Muscle layer of duodenum (tissue), 2 donors: Measurements from ENCODE around the gene PLK2.

Experiments used
- H3K27ac ChIP-seq: one replicate; pipeline ENCODE4 v1.7.0; 2013; ENCODE audit warnings: mild to moderate bottlenecking, low read length
- H3K27me3 ChIP-seq: one replicate; pipeline ENCODE4 v1.7.0; 2013; ENCODE audit warnings: low read depth, mild to moderate bottlenecking, control low read depth, low read length
- H3K36me3 ChIP-seq, 2 donors: one replicate each; pipeline ENCODE4 v1.7.0; 2013; ENCODE audit warnings: low read length in 2 of 2, control low read depth in 1 of 2, mild to moderate bottlenecking in 1 of 2; ENCODE audit not compliant: insufficient read depth in 2 of 2, control insufficient read depth in 1 of 2
- H3K4me1 ChIP-seq, 2 donors: one replicate each; pipeline ENCODE4 v1.7.0; 2013; ENCODE audit warnings: low read length in 2 of 2, mild to moderate bottlenecking in 2 of 2, control low read depth in 1 of 2, moderate library complexity in 1 of 2; ENCODE audit not compliant: insufficient read depth in 2 of 2, control insufficient read depth in 1 of 2
- H3K4me3 ChIP-seq, 2 donors: one replicate each; pipeline ENCODE4 v1.7.0; 2013; ENCODE audit warnings: low read length in 2 of 2, low read depth in 1 of 2, mild to moderate bottlenecking in 1 of 2
- H3K9me3 ChIP-seq, 2 donors: one replicate each; pipeline ENCODE4 v1.7.0; 2013; ENCODE audit warnings: low read length in 2 of 2, control low read depth in 1 of 2, mild to moderate bottlenecking in 1 of 2; ENCODE audit not compliant: control insufficient read depth in 1 of 2
- donor health status: healthy.

The PLK2 gene

GRCh38 chr5:58497386-58497785, 37.5 kb upstream of the PLK2 start:
- Histone ChIP-seq H3K9me3 (no peaks in the 10 kb centered on the region), H3K27me3 (no peaks in the 10 kb centered on the region), H3K4me1 (no peaks in the 10 kb centered on the region), H3K27ac (no peak overlapping the region), H3K4me3 (no peak overlapping the region), H3K36me3 (no peaks in the 10 kb centered on the region)

GRCh38 chr5:58496488-58496887, 36.6 kb upstream of the PLK2 start:
- H3K4me1 ChIP-seq: no peaks in the 10 kb centered on the region
- no peaks in the 10 kb centered on the region for H3K36me3 ChIP-seq
- H3K27ac ChIP-seq: no peak overlapping the region
- H3K27me3 ChIP-seq: no peaks in the 10 kb centered on the region
- H3K9me3 ChIP-seq: no peaks in the 10 kb centered on the region
- H3K4me3 ChIP-seq: no peak overlapping the region

- no peaks in the 10 kb centered on the region for H3K27me3 ChIP-seq
Measured at GRCh38 chr5:58493141-58493540, 33.3 kb upstream of the PLK2 start.

GRCh38 chr5:58491216-58491892, 31.5 kb upstream of the PLK2 start, which contains the start of gene GAPT:
Gene GAPT (plus strand): TSS chr5:58491435. CDS start chr5:58494537, 3,102 bp downstream.
- Histone ChIP-seq H3K27me3 (no peaks in the 10 kb centered on the region), H3K4me3 (no peak within 1 kb of the TSS)

More at GRCh38 chr5:58493141-58493540, 33.3 kb upstream of the PLK2 start:
- no peaks in the 10 kb centered on the region for H3K9me3 ChIP-seq
- no peak overlapping the region for H3K4me3 ChIP-seq
- no peaks in the 10 kb centered on the region for H3K4me1 ChIP-seq
- H3K36me3 ChIP-seq: no peaks in the 10 kb centered on the region
- no peak overlapping the region for H3K27ac ChIP-seq

GRCh38 chr5:58490402-58491050, 30.6 kb upstream of the PLK2 start:
- no peaks in the 10 kb centered on the region for H3K4me1 ChIP-seq
- no peaks in the 10 kb centered on the region for H3K9me3 ChIP-seq
- H3K4me3 ChIP-seq: no peak overlapping the region
- H3K36me3 ChIP-seq: no peaks in the 10 kb centered on the region
- H3K27ac ChIP-seq: no peak overlapping the region
- H3K27me3 ChIP-seq: no peaks in the 10 kb centered on the region

More at GRCh38 chr5:58491216-58491892, 31.5 kb upstream of the PLK2 start, which contains the start of gene GAPT:
- Histone ChIP-seq H3K4me1 (no peaks in the 10 kb centered on the region), H3K9me3 (no peaks in the 10 kb centered on the region), H3K36me3 (no peaks in the 10 kb centered on the region), H3K27ac (no peak within 1 kb of the TSS)

- Histone ChIP-seq H3K27ac (no peak overlapping the region), H3K36me3 (no peaks in the 10 kb centered on the region), H3K4me3 (no peak overlapping the region), H3K4me1 (no peaks in the 10 kb centered on the region), H3K9me3 (no peaks in the 10 kb centered on the region), H3K27me3 (no peaks in the 10 kb centered on the region)
Measured at GRCh38 chr5:58486290-58486689, 26.4 kb upstream of the PLK2 start.

GRCh38 chr5:58484505-58484904, 24.6 kb upstream of the PLK2 start:
- H3K4me1 ChIP-seq: no peaks in the 10 kb centered on the region
- H3K27ac ChIP-seq: no peak overlapping the region
- H3K36me3 ChIP-seq: no peaks in the 10 kb centered on the region
- H3K4me3 ChIP-seq: no peak overlapping the region
- no peaks in the 10 kb centered on the region for H3K27me3 ChIP-seq
- no peaks in the 10 kb centered on the region for H3K9me3 ChIP-seq

GRCh38 chr5:58482536-58482935, 22.6 kb upstream of the PLK2 start:
- no peaks in the 10 kb centered on the region for H3K27me3 ChIP-seq
- no peaks in the 10 kb centered on the region for H3K36me3 ChIP-seq
- H3K9me3 ChIP-seq: no peaks in the 10 kb centered on the region
- H3K4me1 ChIP-seq: no peaks in the 10 kb centered on the region
- H3K4me3 ChIP-seq: no peak overlapping the region
- H3K27ac ChIP-seq: no peak overlapping the region

GRCh38 chr5:58481828-58482227, 21.9 kb upstream of the PLK2 start:
- Histone ChIP-seq H3K36me3 (no peaks in the 10 kb centered on the region), H3K4me3 (no peak overlapping the region), H3K27me3 (no peaks in the 10 kb centered on the region), H3K4me1 (no peaks in the 10 kb centered on the region), H3K27ac (no peak overlapping the region), H3K9me3 (no peaks in the 10 kb centered on the region)

GRCh38 chr5:58481066-58481676, 21.3 kb upstream of the PLK2 start:
- no peaks in the 10 kb centered on the region for H3K36me3 ChIP-seq
- no peaks in the 10 kb centered on the region for H3K4me1 ChIP-seq
- no peaks in the 10 kb centered on the region for H3K27me3 ChIP-seq
- no peak overlapping the region for H3K27ac ChIP-seq
- no peaks in the 10 kb centered on the region for H3K9me3 ChIP-seq
- H3K4me3 ChIP-seq: no peak overlapping the region

GRCh38 chr5:58477760-58478376, 18.0 kb upstream of the PLK2 start:
- no peak overlapping the region for H3K27ac ChIP-seq
- H3K36me3 ChIP-seq: no peaks in the 10 kb centered on the region
- no peaks in the 10 kb centered on the region for H3K9me3 ChIP-seq
- no peak overlapping the region for H3K4me3 ChIP-seq
- no peaks in the 10 kb centered on the region for H3K27me3 ChIP-seq
- H3K4me1 ChIP-seq: no peaks in the 10 kb centered on the region
